Measurements from ENCODE around the gene ZNF22.

ZNF22 gene

GRCh38 chr10:44962870-44963738 is 37.6 kb upstream of the ZNF22 start:
- Histone ChIP-seq H3K9me3 (replicated peaks in 1 of 2; ENCODE audit: control insufficient read depth in 2 of 2, insufficient read depth in 1 of 2, low read depth in 1 of 2, low read length in 2 of 2) (no peaks in the 10 kb centered on the region), H3K27ac (replicated peaks; ENCODE audit: low read length) (peak overlapping the region; percentile 95), H3K4ac (ENCODE audit: low read length) (peak overlapping the region; percentile 87), H3K79me1 (ENCODE audit: low read depth, low read length) (no peaks in the 10 kb centered on the region), H3K14ac (ENCODE audit: low read length) (no peak overlapping the region), H3K4me1 (ENCODE audit: control insufficient read depth in 2 of 2, insufficient read depth in 1 of 2, low read depth in 1 of 2, low read length in 2 of 2) (peaks cover 43 to 49% of the 10 kb centered on the region in 2 donors), H2AK5ac (ENCODE audit: low read depth, low read length) (peak overlapping the region; percentile 96), H2BK5ac (ENCODE audit: low read length) (peak overlapping the region; percentile 87), H3K18ac (ENCODE audit: low read length) (peak overlapping the region; percentile 96), H2AFZ (ENCODE audit: low read length) (peak overlapping the region; percentile 83), H4K8ac (ENCODE audit: low read depth, low read length) (no peak overlapping the region), H3K27me3 (ENCODE audit: control insufficient read depth in 3 of 3, insufficient read depth in 3 of 3, low read depth in 1 of 3, low read length in 3 of 3) (peaks cover 0 to 2% (median 0%) of the 10 kb centered on the region in 3 experiments), H4K91ac (ENCODE audit: low read depth, low read length, poor library complexity) (peak overlapping the region; percentile 98), H3K23ac (ENCODE audit: low read depth, low read length, poor library complexity) (peak overlapping the region; percentile 92), H3K36me3 (replicated peaks in 1 of 2; ENCODE audit: control insufficient read depth in 2 of 2, insufficient read depth in 2 of 2, low read length in 2 of 2) (peaks cover 0 to 2% of the 10 kb centered on the region in 2 donors), H3K4me2 (ENCODE audit: insufficient read depth, low read length, poor library complexity, severe bottlenecking) (no peak overlapping the region), H3K9ac (ENCODE audit: low read depth, low read length, poor library complexity) (peak overlapping the region; percentile 44), H3K4me3 (ENCODE audit: low read length in 2 of 2) (peak overlapping the region in 1 of 2 donors; percentile 29), H2BK15ac (ENCODE audit: low read length) (peak overlapping the region; percentile 97), H2BK12ac (ENCODE audit: low read length) (peak overlapping the region; percentile 88), H2BK120ac (ENCODE audit: low read depth, low read length) (peak overlapping the region; percentile 95)
- DNase-seq (ENCODE audit: low spot score), result no peak
- no CpG with 5 or more reads among the region's 19 CpGs for WGBS, 2 donors (ENCODE audit: extremely low coverage in 2 of 2, insufficient read length in 2 of 2, insufficient replicate concordance in 1 of 2)

DNA sequence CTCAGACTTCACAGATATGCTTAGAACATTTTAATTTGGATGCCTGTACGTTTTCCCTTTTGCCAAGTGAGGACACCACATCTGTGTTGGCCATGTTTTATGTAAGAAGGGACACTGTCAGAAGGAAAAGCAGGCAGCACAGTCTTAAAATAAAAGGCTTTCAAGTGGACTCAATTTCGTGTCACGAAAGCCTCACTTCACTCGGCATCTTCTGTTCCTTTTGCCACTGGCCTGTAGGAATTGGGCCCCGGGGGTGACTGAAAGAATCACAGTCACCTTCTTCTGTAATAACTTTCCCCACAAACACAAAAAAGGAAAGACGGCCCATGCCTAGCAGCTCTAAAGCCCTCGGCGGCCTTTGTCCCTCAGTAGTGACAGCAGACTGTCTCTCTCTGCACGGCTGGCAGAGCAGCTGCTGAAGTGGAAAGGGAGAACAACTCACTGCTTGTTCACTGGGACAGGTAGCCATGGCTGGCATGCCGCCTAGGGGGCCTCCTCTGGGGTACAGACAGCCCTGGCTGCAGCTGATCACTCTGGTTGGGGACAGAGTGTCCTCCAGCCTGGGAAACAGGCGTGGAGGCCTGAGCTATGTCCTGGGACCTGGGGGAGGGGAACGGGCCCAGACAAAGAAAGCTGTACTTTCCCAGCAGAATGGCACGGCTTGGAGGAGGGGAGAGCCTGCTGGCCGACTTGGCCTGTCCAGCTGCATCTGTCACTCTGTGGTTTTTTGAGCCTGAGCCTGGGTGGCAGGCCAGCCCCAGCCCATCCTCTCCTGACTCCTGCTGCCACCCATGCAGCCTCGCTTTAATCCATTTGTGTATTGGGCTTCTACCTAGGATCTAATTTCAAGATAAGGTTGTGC is 36.7 kb upstream of the ZNF22 start:
- WGBS, 2 donors (ENCODE audit: extremely low coverage in 2 of 2, insufficient read length in 2 of 2, insufficient replicate concordance in 1 of 2), result no CpG with 5 or more reads among the region's 15 CpGs
- peak overlapping the region; percentile 95 for H3K27ac ChIP-seq (replicated peaks; ENCODE audit: low read length)
- DNase-seq (ENCODE audit: low spot score), result peak; percentile 72

DNA sequence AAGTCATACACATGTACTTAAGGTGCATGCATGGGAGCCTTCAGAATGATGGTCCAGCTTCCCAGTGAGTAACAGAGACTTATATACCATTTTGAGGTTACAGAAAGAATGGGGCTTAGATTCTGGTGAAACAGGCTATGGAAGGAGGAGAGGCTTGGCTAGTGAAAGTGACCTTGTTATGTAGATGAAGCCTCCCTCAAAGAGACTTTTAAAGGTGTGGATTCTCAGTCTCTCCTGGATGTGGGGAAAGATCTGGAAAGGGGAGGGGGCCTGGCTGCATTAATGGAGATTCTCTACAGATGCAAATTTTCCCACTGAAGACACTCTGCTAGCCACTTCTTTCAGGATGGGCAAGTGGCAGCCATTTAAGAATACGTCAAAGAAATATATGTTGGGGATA is 35.6 kb upstream of the ZNF22 start:
- Histone ChIP-seq H3K4me1 (ENCODE audit: control insufficient read depth in 2 of 2, insufficient read depth in 1 of 2, low read depth in 1 of 2, low read length in 2 of 2) (peaks cover 39% of the 10 kb centered on the region in 2 donors), H2BK15ac (ENCODE audit: low read length) (no peak overlapping the region), H2BK12ac (ENCODE audit: low read length) (no peak overlapping the region), H3K4me3 (ENCODE audit: low read length in 2 of 2) (no peak overlapping the region), H2AFZ (ENCODE audit: low read length) (peak overlapping the region; percentile 83), H3K4me2 (ENCODE audit: insufficient read depth, low read length, poor library complexity, severe bottlenecking) (no peak overlapping the region), H2BK5ac (ENCODE audit: low read length) (peak overlapping the region; percentile 10), H3K9ac (ENCODE audit: low read depth, low read length, poor library complexity) (no peak overlapping the region), H3K9me3 (replicated peaks in 1 of 2; ENCODE audit: control insufficient read depth in 2 of 2, insufficient read depth in 1 of 2, low read depth in 1 of 2, low read length in 2 of 2) (no peaks in the 10 kb centered on the region), H3K14ac (ENCODE audit: low read length) (no peak overlapping the region), H3K27ac (replicated peaks; ENCODE audit: low read length) (peak overlapping the region; percentile 95), H3K27me3 (ENCODE audit: control insufficient read depth in 3 of 3, insufficient read depth in 3 of 3, low read depth in 1 of 3, low read length in 3 of 3) (peaks cover 0 to 2% (median 0%) of the 10 kb centered on the region in 3 experiments), H2AK5ac (ENCODE audit: low read depth, low read length) (no peak overlapping the region), H4K91ac (ENCODE audit: low read depth, low read length, poor library complexity) (no peak overlapping the region), H4K8ac (ENCODE audit: low read depth, low read length) (no peak overlapping the region), H3K79me1 (ENCODE audit: low read depth, low read length) (no peaks in the 10 kb centered on the region), H3K18ac (ENCODE audit: low read length) (no peak overlapping the region), H3K36me3 (replicated peaks in 1 of 2; ENCODE audit: control insufficient read depth in 2 of 2, insufficient read depth in 2 of 2, low read length in 2 of 2) (peaks cover 0 to 2% of the 10 kb centered on the region in 2 donors), H3K23ac (ENCODE audit: low read depth, low read length, poor library complexity) (no peak overlapping the region), H3K4ac (ENCODE audit: low read length) (no peak overlapping the region), H2BK120ac (ENCODE audit: low read depth, low read length) (no peak overlapping the region)
- no CpG with 5 or more reads among the region's 1 CpG for WGBS, 2 donors (ENCODE audit: extremely low coverage in 2 of 2, insufficient read length in 2 of 2, insufficient replicate concordance in 1 of 2)
- DNase-seq (ENCODE audit: low spot score), result no peak

More for the DNA sequence above, 36.7 kb upstream of the ZNF22 start:
- Histone ChIP-seq H2AK5ac (ENCODE audit: low read depth, low read length) (peak overlapping the region; percentile 47), H2BK120ac (ENCODE audit: low read depth, low read length) (peak overlapping the region; percentile 78), H3K79me1 (ENCODE audit: low read depth, low read length) (no peaks in the 10 kb centered on the region), H2BK5ac (ENCODE audit: low read length) (peak overlapping the region; percentile 68), H3K4me1 (ENCODE audit: control insufficient read depth in 2 of 2, insufficient read depth in 1 of 2, low read depth in 1 of 2, low read length in 2 of 2) (peaks cover 43 to 44% of the 10 kb centered on the region in 2 donors), H2BK15ac (ENCODE audit: low read length) (no peak overlapping the region), H3K27me3 (ENCODE audit: control insufficient read depth in 3 of 3, insufficient read depth in 3 of 3, low read depth in 1 of 3, low read length in 3 of 3) (peaks cover 0 to 2% (median 0%) of the 10 kb centered on the region in 3 experiments), H3K36me3 (replicated peaks in 1 of 2; ENCODE audit: control insufficient read depth in 2 of 2, insufficient read depth in 2 of 2, low read length in 2 of 2) (peaks cover 0 to 2% of the 10 kb centered on the region in 2 donors), H4K91ac (ENCODE audit: low read depth, low read length, poor library complexity) (peak overlapping the region; percentile 96), H3K4me2 (ENCODE audit: insufficient read depth, low read length, poor library complexity, severe bottlenecking) (peak overlapping the region; percentile 35), H2BK12ac (ENCODE audit: low read length) (no peak overlapping the region), H3K23ac (ENCODE audit: low read depth, low read length, poor library complexity) (no peak overlapping the region), H3K18ac (ENCODE audit: low read length) (peak overlapping the region; percentile 96), H4K8ac (ENCODE audit: low read depth, low read length) (no peak overlapping the region), H3K4ac (ENCODE audit: low read length) (no peak overlapping the region), H3K9ac (ENCODE audit: low read depth, low read length, poor library complexity) (peak overlapping the region; percentile 47), H3K4me3 (ENCODE audit: low read length in 2 of 2) (peak overlapping the region in 1 of 2 donors; percentile 29), H3K9me3 (replicated peaks in 1 of 2; ENCODE audit: control insufficient read depth in 2 of 2, insufficient read depth in 1 of 2, low read depth in 1 of 2, low read length in 2 of 2) (no peaks in the 10 kb centered on the region), H2AFZ (ENCODE audit: low read length) (peak overlapping the region; percentile 83), H3K14ac (ENCODE audit: low read length) (no peak overlapping the region)
